HG03521 (cell line): ENCODE results near the gene NACC1.

Experiments used
- ATAC-seq: cut with Tn5 transposase; IDR thresholded peaks from one replicate; pipeline ENCODE4 v1.9.1; 2021; ENCODE audit warnings: mild to moderate bottlenecking, moderate library complexity; ENCODE audit not compliant: unreplicated experiment

The NACC1 gene

DNA sequence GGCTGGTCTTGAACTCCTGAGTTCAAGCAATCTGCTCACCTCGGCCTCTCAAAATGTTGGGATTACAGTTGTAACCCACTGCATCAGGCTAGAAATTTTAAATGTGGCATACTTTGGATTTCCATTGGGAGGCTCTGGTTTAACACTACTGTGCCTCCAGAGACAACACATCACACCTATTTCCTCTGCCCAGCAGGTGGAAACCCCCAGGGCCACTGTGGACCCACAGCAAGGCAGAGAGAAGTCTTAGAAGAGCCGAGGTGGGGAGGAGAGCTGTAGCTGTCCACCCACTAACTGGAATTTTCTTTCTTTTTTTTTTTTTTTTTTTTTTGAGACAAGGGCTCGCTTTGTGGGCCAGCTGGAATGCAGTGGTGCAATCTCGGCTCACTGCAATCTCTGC, 71.5 kb downstream of the NACC1 start:
- ATAC-seq, result no peak
